ENCODE results near the gene PHF13. TPM values are rescaled to one million over a fixed set of nuclear protein-coding genes. Genes with fewer than 3 reads are reported as not detected.

The PHF13 gene
- total and polyA plus RNA-seq, 2 donors (not counting 3 experiments of a cell fraction or from before 2014, with no cell fraction given), result 5.6 to 18.6 TPM

GRCh38 chr1:6646499-6647148, 33.1 kb downstream of the PHF13 start:
- ChIA-PET CTCF (interaction anchor here (0.6 to 2.4 kb wide), 36 partner anchors 9 to 561 kb away, joined by 3 to 18 read pairs (median 4); partner anchors contain the start of genes NOL9, TAS1R1 and ZBTB48), POLR2A (no interaction called here)
- no peaks in the 10 kb centered on the region for H3K79me2 ChIP-seq (ENCODE audit: control insufficient read depth, insufficient read depth, low read length)
- dilution Hi-C loops (cut with MboI; ENCODE audit: extremely low pct_ligation_motif_present, low sequenced_read_pairs) (no loop called here), intact Hi-C loops (cut with micrococcal nuclease) (loop anchor here (1.0 kb wide), 4 partner anchors 45 to 572 kb away; partner anchors contain the start of gene NOL9)
- no peak overlapping the region for H3K4me2 ChIP-seq (ENCODE audit: insufficient read depth, low read length)
- DNase-seq (ENCODE audit: low read depth, low spot score) (peak; percentile 47), FAIRE-seq (peak; percentile 93)
- BruUV-seq (replicated peaks), result no TSS peak
- H3K9me1 ChIP-seq (replicated peaks; ENCODE audit: control insufficient read depth, extremely low read depth, insufficient read depth, low read length), result no peaks in the 10 kb centered on the region
- H3K4me1 ChIP-seq (ENCODE audit: control insufficient read depth, extremely low read depth, insufficient read depth, low read length), result no peaks in the 10 kb centered on the region
- no peak overlapping the region for H2AFZ ChIP-seq (ENCODE audit: low read depth, low read length)
- H3K9ac ChIP-seq (replicated peaks; ENCODE audit: extremely low read depth, insufficient read depth, low read length), result no peak overlapping the region
- TF ChIP-seq POLR2AphosphoS5 (IDR thresholded peaks at IDR 0.05; ENCODE audit: insufficient read depth, low read depth, low read length), result no peak
- TF ChIP-seq CTCF (IDR thresholded peaks at IDR 0.05; ENCODE audit: extremely low read depth in 1 of 2, insufficient read depth in 1 of 2, low read depth in 1 of 2, low read length in 2 of 2), result peak; percentile 50 to 57
- no peaks in the 10 kb centered on the region for H3K9me3 ChIP-seq (replicated peaks; ENCODE audit: control insufficient read depth, insufficient read depth, low read length)
- no peaks in the 10 kb centered on the region for H3K27me3 ChIP-seq (ENCODE audit: control insufficient read depth in 2 of 2, insufficient read depth in 2 of 2, low read length in 2 of 2)
- peaks cover 0 to 7% of the 10 kb centered on the region in 2 experiments for H3K36me3 ChIP-seq (ENCODE audit: control insufficient read depth in 2 of 2, extremely low read depth in 1 of 2, insufficient read depth in 2 of 2, low read length in 2 of 2)
- no peak overlapping the region for H3K4me3 ChIP-seq (replicated peaks in 1 of 3; ENCODE audit: insufficient read depth in 1 of 3, low read depth in 1 of 3, low read length in 3 of 3)
- H4K20me1 ChIP-seq (replicated peaks; ENCODE audit: control insufficient read depth, extremely low read depth, insufficient read depth, low read length), result no peaks in the 10 kb centered on the region
- H3K27ac ChIP-seq (ENCODE audit: insufficient read depth, low read depth, low read length), result no peak overlapping the region

GRCh38 chr1:6648556-6648955, 35.0 kb downstream of the PHF13 start:
- POLR2A ChIA-PET, result no interaction called here
- Histone ChIP-seq H3K4me3 (replicated peaks in 1 of 3; ENCODE audit: insufficient read depth in 1 of 3, low read depth in 1 of 3, low read length in 3 of 3) (no peak overlapping the region), H3K9ac (replicated peaks; ENCODE audit: extremely low read depth, insufficient read depth, low read length) (no peak overlapping the region), H4K20me1 (replicated peaks; ENCODE audit: control insufficient read depth, extremely low read depth, insufficient read depth, low read length) (no peaks in the 10 kb centered on the region), H3K4me2 (ENCODE audit: insufficient read depth, low read length) (no peak overlapping the region), H3K79me2 (ENCODE audit: control insufficient read depth, insufficient read depth, low read length) (no peaks in the 10 kb centered on the region), H3K27me3 (ENCODE audit: control insufficient read depth in 2 of 2, insufficient read depth in 2 of 2, low read length in 2 of 2) (no peaks in the 10 kb centered on the region), H3K9me1 (replicated peaks; ENCODE audit: control insufficient read depth, extremely low read depth, insufficient read depth, low read length) (no peaks in the 10 kb centered on the region), H3K27ac (ENCODE audit: insufficient read depth, low read depth, low read length) (no peak overlapping the region), H3K4me1 (ENCODE audit: control insufficient read depth, extremely low read depth, insufficient read depth, low read length) (no peaks in the 10 kb centered on the region), H3K36me3 (ENCODE audit: control insufficient read depth in 2 of 2, extremely low read depth in 1 of 2, insufficient read depth in 2 of 2, low read length in 2 of 2) (peaks cover 0 to 15% of the 10 kb centered on the region in 2 experiments), H2AFZ (ENCODE audit: low read depth, low read length) (no peak overlapping the region), H3K9me3 (replicated peaks; ENCODE audit: control insufficient read depth, insufficient read depth, low read length) (no peaks in the 10 kb centered on the region)
- FAIRE-seq (no peak), DNase-seq (ENCODE audit: low read depth, low spot score) (no peak)
- CTCF ChIA-PET, result no interaction called here
- intact Hi-C loops (cut with micrococcal nuclease) (no loop called here), dilution Hi-C loops (cut with MboI; ENCODE audit: extremely low pct_ligation_motif_present, low sequenced_read_pairs) (no loop called here)
- no TSS peak for BruUV-seq (replicated peaks)
- TF ChIP-seq POLR2AphosphoS5 (IDR thresholded peaks at IDR 0.05; ENCODE audit: insufficient read depth, low read depth, low read length), result no peak
